PFSK-1 (cell line): Measurements from ENCODE around the gene STAM2.

Experiments
- FOXP2 ChIP-seq: optimal IDR thresholded peaks from 2 replicates; pipeline ENCODE3; 2011; ENCODE audit warnings: borderline replicate concordance, control low read depth, inconsistent platforms; ENCODE audit not compliant: insufficient read depth; ENCODE audit errors: extremely low read length, extremely low read depth
- POLR2AphosphoS5 ChIP-seq: IDR thresholded peaks from 2 replicates; pipeline ENCODE4 v1.6.1; 2012; ENCODE audit warnings: low read depth, mild to moderate bottlenecking, control low read depth, low read length, moderate library complexity
- REST ChIP-seq, 2 experiments: IDR thresholded peaks; 2 replicates each; pipeline versions ENCODE4 v1.6.1 to v1.8.0; 2011 to 2012; ENCODE audit warnings: low read depth in 2 of 2, low read length in 2 of 2, control low read depth in 1 of 2, inconsistent platforms in 1 of 2, mild to moderate bottlenecking in 1 of 2, moderate library complexity in 1 of 2; ENCODE audit not compliant: insufficient read depth in 1 of 2
- SIN3A ChIP-seq: IDR thresholded peaks from 2 replicates; pipeline ENCODE4 v1.6.1; 2012; ENCODE audit warnings: mild to moderate bottlenecking, low read length, moderate library complexity, borderline replicate concordance; ENCODE audit not compliant: insufficient read depth
- TAF1 ChIP-seq: IDR thresholded peaks from 2 replicates; pipeline ENCODE4 v1.6.1; 2012; ENCODE audit warnings: low read length, control low read depth, borderline replicate concordance; ENCODE audit not compliant: insufficient read depth

- no peak for TF ChIP-seq POLR2AphosphoS5
- TF ChIP-seq REST (IDR thresholded peaks at IDR 0.05; ENCODE audit: insufficient read depth in 1 of 2, low read depth in 2 of 2, low read length in 2 of 2) = no peak
- TF ChIP-seq SIN3A = no peak
- no peak for TF ChIP-seq TAF1
- TF ChIP-seq FOXP2 = no peak
Measured at GRCh38 chr2:152165306-152165705, 10.3 kb downstream of the STAM2 start.
